ENCODE results near the gene PRPS1.

The PRPS1 gene

GRCh38 chrX:107619885-107620322 lies 8.4 kb upstream of the PRPS1 start:
- H3K27ac ChIP-seq, result no peak overlapping the region
- TF ChIP-seq CTCF (conservative IDR thresholded peaks at IDR 0.05), result no peak

GRCh38 chrX:107624893-107625292 lies 3.4 kb upstream of the PRPS1 start:
- no peak for TF ChIP-seq CTCF (conservative IDR thresholded peaks at IDR 0.05)
- H3K27ac ChIP-seq, result no peak overlapping the region

- H3K27ac ChIP-seq, result no peak overlapping the region
- TF ChIP-seq CTCF (conservative IDR thresholded peaks at IDR 0.05), result no peak
Measured at GRCh38 chrX:107625739-107626138, 2.6 kb upstream of the PRPS1 start.

GRCh38 chrX:107626481-107626880 lies 1.8 kb upstream of the PRPS1 start:
- no peak for TF ChIP-seq CTCF (conservative IDR thresholded peaks at IDR 0.05)
- H3K27ac ChIP-seq, result peak overlapping the region; percentile 21; the same call in 1 of the 2 replicates

- TF ChIP-seq CTCF (conservative IDR thresholded peaks at IDR 0.05), result no peak
- peak overlapping the region; percentile 21; the same call in 1 of the 2 replicates for H3K27ac ChIP-seq
Measured at GRCh38 chrX:107626916-107627315, 1.4 kb upstream of the PRPS1 start.

- peak overlapping the region; percentile 31; the same call in 1 of the 2 replicates for H3K27ac ChIP-seq
- TF ChIP-seq CTCF (conservative IDR thresholded peaks at IDR 0.05), result no peak
Measured at GRCh38 chrX:107628662-107629539, 591 bp downstream of the PRPS1 start.

GRCh38 chrX:107629540-107629909 lies 1.2 kb downstream of the PRPS1 start:
- H3K27ac ChIP-seq, result no peak overlapping the region; the same call in 1 of the 2 replicates
- peak; percentile 26 for TF ChIP-seq CTCF (conservative IDR thresholded peaks at IDR 0.05)
